CD4-positive, CD25-positive, alpha-beta regulatory T cell (primary cell): ENCODE measurements around the gene PIPOX. TPM values are rescaled to one million over a fixed set of nuclear protein-coding genes. Genes with fewer than 3 reads are reported as not detected.

Experiments
- ATAC-seq, 2 donors: fragments of 150-1000 bp; cut with Tn5 transposase; one replicate each; pipeline ENCODE4 v1.10.0; 2021; ENCODE audit warnings: low read depth in 2 of 2, moderate number of reproducible peaks in 2 of 2, moderate library complexity in 1 of 2
- DNase-seq, 3 donors: peaks; one replicate each; pipeline versions ENCODE4 v3.0.0 to v3.0.0-alpha.2; 2012 to 2022; ENCODE audit warnings: mixed read lengths in 1 of 3
- H3K27ac ChIP-seq: one replicate; pipeline ENCODE4 v1.7.0; 2013; ENCODE audit warnings: mild to moderate bottlenecking, low read length; ENCODE audit not compliant: insufficient read depth, poor library complexity, severe bottlenecking
- H3K27me3 ChIP-seq: one replicate; pipeline ENCODE4 v1.7.0; 2013; ENCODE audit warnings: low read length; ENCODE audit not compliant: control insufficient read depth, insufficient read depth
- H3K36me3 ChIP-seq: one replicate; pipeline ENCODE4 v1.7.0; 2013; ENCODE audit warnings: mild to moderate bottlenecking, low read length, moderate library complexity; ENCODE audit not compliant: control insufficient read depth, insufficient read depth
- H3K4me1 ChIP-seq: 2 replicates; pipeline ENCODE4 v1.7.0; 2013; ENCODE audit warnings: mild to moderate bottlenecking, low read length; ENCODE audit not compliant: insufficient read depth, control insufficient read depth, poor library complexity, severe bottlenecking
- H3K4me3 ChIP-seq: one replicate; pipeline ENCODE4 v1.7.0; 2013; ENCODE audit warnings: low read depth, mild to moderate bottlenecking, low read length, moderate library complexity
- H3K9me3 ChIP-seq, 2 experiments: 1 replicate in 1 of 2; 2 replicates in 1 of 2; pipeline ENCODE4 v1.7.0; 2013; ENCODE audit warnings: low read length in 2 of 2, mild to moderate bottlenecking in 1 of 2, moderate library complexity in 1 of 2; ENCODE audit not compliant: control insufficient read depth in 2 of 2
- H3K27ac Mint-ChIP-seq, 3 donors: one replicate each; pipeline ENCODE4 v1.8.0; 2020 to 2022; ENCODE audit warnings: mild to moderate bottlenecking in 3 of 3, mixed read lengths in 3 of 3, moderate library complexity in 2 of 3
- H3K27me3 Mint-ChIP-seq: one replicate; pipeline ENCODE4 v1.8.0; 2022; ENCODE audit warnings: mild to moderate bottlenecking, mixed read lengths
- H3K36me3 Mint-ChIP-seq: one replicate; pipeline ENCODE4 v1.8.0; 2020; ENCODE audit warnings: mixed read lengths
- H3K4me1 Mint-ChIP-seq, 4 donors: one replicate each; pipeline ENCODE4 v1.8.0; 2020 to 2022; ENCODE audit warnings: mixed read lengths in 4 of 4, mild to moderate bottlenecking in 1 of 4
- H3K4me3 Mint-ChIP-seq, 4 donors: one replicate each; pipeline ENCODE4 v1.8.0; 2020 to 2022; ENCODE audit warnings: mild to moderate bottlenecking in 4 of 4, mixed read lengths in 4 of 4, moderate library complexity in 3 of 4
- H3K9me3 Mint-ChIP-seq, 7 donors: one replicate each; pipeline ENCODE4 v1.8.0; 2020 to 2022; ENCODE audit warnings: mixed read lengths in 7 of 7, mild to moderate bottlenecking in 3 of 7, moderate library complexity in 2 of 7
- polyA plus RNA-seq, 4 donors: library from polyadenylated mRNA; unstranded; fragments of 300-500 nt; fragmentation: Illumina TruSeq; gene quantifications; one replicate each; pipeline ENCODE4 v1.2.3, GENCODE V29; 2021
- total RNA-seq: library from RNA; stranded (reverse); gene quantifications from one replicate; pipeline ENCODE4 v1.2.3, GENCODE V29; 2022

PIPOX gene
- total and polyA plus RNA-seq, 5 donors from 2014 or later: 0.73 to 3.9 (median 1.4) TPM

GRCh38 chr17:29043539-29044145, 701 bp downstream of the PIPOX start:
- no peak overlapping the region for H3K27ac Mint-ChIP-seq
- no peaks in the 10 kb centered on the region for H3K9me3 Mint-ChIP-seq
- DNase-seq: no peak
- Histone ChIP-seq H3K9me3 (no peaks in the 10 kb centered on the region), H3K4me1 (no peaks in the 10 kb centered on the region), H3K36me3 (no peaks in the 10 kb centered on the region), H3K27me3 (no peaks in the 10 kb centered on the region), H3K27ac (no peak overlapping the region), H3K4me3 (no peak overlapping the region)
- H3K4me1 Mint-ChIP-seq: no peaks in the 10 kb centered on the region
- H3K4me3 Mint-ChIP-seq: no peak overlapping the region
- H3K27me3 Mint-ChIP-seq: peaks cover 31% of the 10 kb centered on the region
- no peak for ATAC-seq
- H3K36me3 Mint-ChIP-seq: peaks cover 5% of the 10 kb centered on the region

- H3K36me3 Mint-ChIP-seq: peaks cover 5% of the 10 kb centered on the region
- no peaks in the 10 kb centered on the region for H3K9me3 Mint-ChIP-seq
- no peaks in the 10 kb centered on the region for H3K27me3 ChIP-seq
- no peaks in the 10 kb centered on the region for H3K4me1 Mint-ChIP-seq
- no peaks in the 10 kb centered on the region for H3K9me3 ChIP-seq
- no peaks in the 10 kb centered on the region for H3K4me1 ChIP-seq
- no peak overlapping the region for H3K4me3 ChIP-seq
- H3K27ac ChIP-seq: no peak overlapping the region
- DNase-seq (no peak), ATAC-seq (no peak)
- H3K27me3 Mint-ChIP-seq: peaks cover 39% of the 10 kb centered on the region
- H3K36me3 ChIP-seq: no peaks in the 10 kb centered on the region
- no peak overlapping the region for H3K4me3 Mint-ChIP-seq
- H3K27ac Mint-ChIP-seq: no peak overlapping the region
These were observed 2.1 kb downstream of the PIPOX start for GRCh38 chr17:29045026-29045425.

- no peak overlapping the region for H3K27ac Mint-ChIP-seq
- no peaks in the 10 kb centered on the region for H3K27me3 ChIP-seq
- H3K9me3 Mint-ChIP-seq: no peaks in the 10 kb centered on the region
- H3K4me1 ChIP-seq: no peaks in the 10 kb centered on the region
- H3K4me1 Mint-ChIP-seq: no peaks in the 10 kb centered on the region
- ATAC-seq (no peak), DNase-seq (no peak)
- no peaks in the 10 kb centered on the region for H3K36me3 ChIP-seq
- no peaks in the 10 kb centered on the region for H3K9me3 ChIP-seq
- peaks cover 5% of the 10 kb centered on the region for H3K36me3 Mint-ChIP-seq
- peaks cover 32% of the 10 kb centered on the region for H3K27me3 Mint-ChIP-seq
- H3K27ac ChIP-seq: no peak overlapping the region
- no peak overlapping the region for H3K4me3 Mint-ChIP-seq
- H3K4me3 ChIP-seq: no peak overlapping the region
These were observed 3.0 kb downstream of the PIPOX start for GRCh38 chr17:29045734-29046472.

- ATAC-seq: no peak
- Histone ChIP-seq H3K27ac (no peak overlapping the region), H3K4me1 (no peaks in the 10 kb centered on the region), H3K4me3 (no peak overlapping the region), H3K9me3 (no peaks in the 10 kb centered on the region), H3K36me3 (no peaks in the 10 kb centered on the region), H3K27me3 (no peaks in the 10 kb centered on the region)
- no peak for DNase-seq
- Mint-ChIP-seq H3K9me3 (no peaks in the 10 kb centered on the region), H3K27me3 (peaks cover 26% of the 10 kb centered on the region), H3K27ac (peak overlapping the region in 1 of 3 donors; percentile 62), H3K4me1 (no peaks in the 10 kb centered on the region), H3K4me3 (no peak overlapping the region), H3K36me3 (peaks cover 5% of the 10 kb centered on the region)
These were observed 3.5 kb downstream of the PIPOX start for GRCh38 chr17:29046473-29046839.

- peaks cover 22% of the 10 kb centered on the region for H3K27me3 Mint-ChIP-seq
- DNase-seq: no peak
These were observed 5.8 kb downstream of the PIPOX start for GRCh38 chr17:29048440-29049368.

GRCh38 chr17:29049541-29050145, 6.7 kb downstream of the PIPOX start:
- ATAC-seq (no peak), DNase-seq (no peak)
- Mint-ChIP-seq H3K9me3 (no peaks in the 10 kb centered on the region), H3K27ac (no peak overlapping the region), H3K4me1 (no peaks in the 10 kb centered on the region), H3K4me3 (no peak overlapping the region), H3K36me3 (peaks cover 5% of the 10 kb centered on the region), H3K27me3 (peaks cover 22% of the 10 kb centered on the region)
- Histone ChIP-seq H3K4me1 (no peaks in the 10 kb centered on the region), H3K36me3 (no peaks in the 10 kb centered on the region), H3K27me3 (no peaks in the 10 kb centered on the region), H3K9me3 (no peaks in the 10 kb centered on the region), H3K27ac (no peak overlapping the region), H3K4me3 (no peak overlapping the region)

More at GRCh38 chr17:29048440-29049368, 5.8 kb downstream of the PIPOX start:
- Mint-ChIP-seq H3K27ac (no peak overlapping the region), H3K9me3 (no peaks in the 10 kb centered on the region), H3K4me1 (no peaks in the 10 kb centered on the region), H3K36me3 (peaks cover 5% of the 10 kb centered on the region), H3K4me3 (no peak overlapping the region)
- ATAC-seq: no peak
- H3K4me1 ChIP-seq: no peaks in the 10 kb centered on the region
- no peaks in the 10 kb centered on the region for H3K27me3 ChIP-seq
- H3K4me3 ChIP-seq: no peak overlapping the region
- H3K9me3 ChIP-seq: no peaks in the 10 kb centered on the region
- no peaks in the 10 kb centered on the region for H3K36me3 ChIP-seq
- H3K27ac ChIP-seq: no peak overlapping the region

- ATAC-seq: no peak
- DNase-seq: no peak
These were observed 7.2 kb downstream of the PIPOX start for GRCh38 chr17:29050176-29050575.

More at GRCh38 chr17:29050176-29050575, 7.2 kb downstream of the PIPOX start:
- Mint-ChIP-seq H3K4me1 (no peaks in the 10 kb centered on the region), H3K27ac (no peak overlapping the region), H3K27me3 (peaks cover 22% of the 10 kb centered on the region), H3K4me3 (no peak overlapping the region), H3K9me3 (no peaks in the 10 kb centered on the region), H3K36me3 (peaks cover 5% of the 10 kb centered on the region)
- H3K4me1 ChIP-seq: no peaks in the 10 kb centered on the region
- H3K27ac ChIP-seq: no peak overlapping the region
- no peaks in the 10 kb centered on the region for H3K9me3 ChIP-seq
- no peaks in the 10 kb centered on the region for H3K36me3 ChIP-seq
- no peak overlapping the region for H3K4me3 ChIP-seq
- H3K27me3 ChIP-seq: no peaks in the 10 kb centered on the region
